ENCODE measurements around the gene TRIM66.

The TRIM66 gene

DNA sequence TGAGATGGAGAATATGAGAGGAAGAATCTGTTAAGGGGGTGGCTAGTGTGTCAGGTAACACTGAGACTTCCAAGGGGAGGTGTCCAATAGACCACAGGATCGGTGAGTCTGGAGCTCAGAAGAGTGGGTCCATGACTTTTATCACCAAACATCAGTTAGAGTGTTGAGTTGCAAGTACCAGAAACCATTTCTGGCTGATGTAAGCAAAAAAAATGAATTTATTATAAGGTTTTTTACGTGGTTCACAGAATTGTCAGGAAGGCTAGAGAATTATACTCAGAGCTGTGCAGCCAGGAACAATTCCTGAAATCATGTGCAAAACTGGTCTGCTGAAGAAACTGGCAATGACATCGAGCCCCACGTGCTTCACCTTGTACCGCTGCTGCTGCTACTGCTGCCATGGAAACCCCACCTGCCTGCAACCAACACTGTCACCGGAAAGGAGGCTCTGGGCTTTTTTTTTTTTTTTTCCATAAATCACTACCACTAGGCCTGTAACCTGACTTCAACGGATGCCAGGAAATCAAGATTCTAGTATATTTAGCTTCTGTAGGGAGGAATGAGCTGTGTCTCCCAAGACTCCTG is 71.8 kb downstream of the TRIM66 start:
- no peak overlapping the region for H3K14ac ChIP-seq (ENCODE audit: low read length)
- no peak overlapping the region for H2AK5ac ChIP-seq (ENCODE audit: low read length)
- H2BK120ac ChIP-seq (ENCODE audit: insufficient read depth, low read length, poor library complexity): no peak overlapping the region
- H3K9me3 ChIP-seq (ENCODE audit: insufficient read depth, low read depth, low read length): no peaks in the 10 kb centered on the region
- no peak overlapping the region for H4K91ac ChIP-seq (ENCODE audit: low read depth, low read length)
- no peaks in the 10 kb centered on the region for H3K27me3 ChIP-seq (ENCODE audit: insufficient read depth, low read length)
- no peak overlapping the region for H4K8ac ChIP-seq (ENCODE audit: low read depth, low read length)
- H3K23ac ChIP-seq (ENCODE audit: low read length): no peak overlapping the region
- H2AFZ ChIP-seq (ENCODE audit: insufficient read depth, low read length, poor library complexity): no peak overlapping the region
- H3K4ac ChIP-seq (ENCODE audit: low read depth, low read length): no peak overlapping the region
- DNase-seq: no peak
- H3K79me2 ChIP-seq (ENCODE audit: control insufficient read depth, insufficient read depth, low read length, poor library complexity): no peaks in the 10 kb centered on the region
- H2BK5ac ChIP-seq (ENCODE audit: low read depth, low read length, poor library complexity): no peak overlapping the region
- no peak overlapping the region for H3K4me2 ChIP-seq (ENCODE audit: low read length)
- no peak overlapping the region for H3K27ac ChIP-seq (ENCODE audit: low read depth, low read length)
- no peak overlapping the region for H4K12ac ChIP-seq (ENCODE audit: low read depth, low read length)
- H3K9ac ChIP-seq (ENCODE audit: low read length): no peak overlapping the region
- no peak overlapping the region for H2BK12ac ChIP-seq (ENCODE audit: low read length)
- peaks cover 6 to 7% of the 10 kb centered on the region in 2 experiments for H3K4me1 ChIP-seq (ENCODE audit: control insufficient read depth in 1 of 2, insufficient read depth in 2 of 2, low read length in 2 of 2)
- H3K4me3 ChIP-seq (ENCODE audit: low read depth, low read length): no peak overlapping the region
- H3K79me1 ChIP-seq (ENCODE audit: low read length): no peaks in the 10 kb centered on the region
- no peak overlapping the region for H3K18ac ChIP-seq (ENCODE audit: low read length)
- H3K36me3 ChIP-seq (ENCODE audit: control insufficient read depth in 1 of 2, insufficient read depth in 2 of 2, low read length in 2 of 2): no peaks in the 10 kb centered on the region
- no CpG with 5 or more reads among the region's 7 CpGs for WGBS (ENCODE audit: extremely low coverage, insufficient coverage, insufficient read length)

DNA sequence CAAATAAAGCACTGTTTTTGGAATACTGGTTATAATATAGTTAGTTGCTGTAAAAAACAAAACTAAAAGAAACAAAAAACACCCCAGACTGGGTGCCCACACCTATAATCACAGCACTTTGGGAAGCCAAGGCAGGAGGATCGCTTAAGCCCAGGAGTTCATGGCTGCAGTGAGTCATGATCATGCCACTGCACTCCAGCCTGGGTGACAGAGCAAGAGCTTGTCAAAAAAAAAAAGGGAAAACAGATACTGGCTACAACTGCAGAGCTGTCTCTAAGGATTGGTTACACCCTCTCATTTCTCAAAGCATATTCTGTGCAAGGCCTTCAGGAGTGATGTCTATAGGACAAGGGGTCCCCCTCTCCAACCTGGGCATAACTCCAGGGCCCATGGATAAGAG is 73.8 kb downstream of the TRIM66 start:
- no CpG with 5 or more reads among the region's 1 CpG for WGBS (ENCODE audit: extremely low coverage, insufficient coverage, insufficient read length)
- Histone ChIP-seq H2AFZ (ENCODE audit: insufficient read depth, low read length, poor library complexity) (no peak overlapping the region), H3K36me3 (ENCODE audit: control insufficient read depth in 1 of 2, insufficient read depth in 2 of 2, low read length in 2 of 2) (no peaks in the 10 kb centered on the region), H3K4me3 (ENCODE audit: low read depth, low read length) (no peak overlapping the region), H3K4me1 (ENCODE audit: control insufficient read depth in 1 of 2, insufficient read depth in 2 of 2, low read length in 2 of 2) (peaks cover 6 to 7% of the 10 kb centered on the region in 2 experiments), H2BK120ac (ENCODE audit: insufficient read depth, low read length, poor library complexity) (no peak overlapping the region), H4K12ac (ENCODE audit: low read depth, low read length) (no peak overlapping the region), H3K27me3 (ENCODE audit: insufficient read depth, low read length) (no peaks in the 10 kb centered on the region), H2BK12ac (ENCODE audit: low read length) (no peak overlapping the region), H4K91ac (ENCODE audit: low read depth, low read length) (no peak overlapping the region), H3K4ac (ENCODE audit: low read depth, low read length) (no peak overlapping the region), H4K8ac (ENCODE audit: low read depth, low read length) (no peak overlapping the region), H3K14ac (ENCODE audit: low read length) (no peak overlapping the region), H3K27ac (ENCODE audit: low read depth, low read length) (no peak overlapping the region), H3K79me2 (ENCODE audit: control insufficient read depth, insufficient read depth, low read length, poor library complexity) (no peaks in the 10 kb centered on the region), H3K79me1 (ENCODE audit: low read length) (no peaks in the 10 kb centered on the region), H3K23ac (ENCODE audit: low read length) (no peak overlapping the region), H3K18ac (ENCODE audit: low read length) (no peak overlapping the region), H2AK5ac (ENCODE audit: low read length) (no peak overlapping the region), H3K9me3 (ENCODE audit: insufficient read depth, low read depth, low read length) (no peaks in the 10 kb centered on the region), H2BK5ac (ENCODE audit: low read depth, low read length, poor library complexity) (no peak overlapping the region), H3K4me2 (ENCODE audit: low read length) (no peak overlapping the region), H3K9ac (ENCODE audit: low read length) (no peak overlapping the region)
- no peak for DNase-seq

DNA sequence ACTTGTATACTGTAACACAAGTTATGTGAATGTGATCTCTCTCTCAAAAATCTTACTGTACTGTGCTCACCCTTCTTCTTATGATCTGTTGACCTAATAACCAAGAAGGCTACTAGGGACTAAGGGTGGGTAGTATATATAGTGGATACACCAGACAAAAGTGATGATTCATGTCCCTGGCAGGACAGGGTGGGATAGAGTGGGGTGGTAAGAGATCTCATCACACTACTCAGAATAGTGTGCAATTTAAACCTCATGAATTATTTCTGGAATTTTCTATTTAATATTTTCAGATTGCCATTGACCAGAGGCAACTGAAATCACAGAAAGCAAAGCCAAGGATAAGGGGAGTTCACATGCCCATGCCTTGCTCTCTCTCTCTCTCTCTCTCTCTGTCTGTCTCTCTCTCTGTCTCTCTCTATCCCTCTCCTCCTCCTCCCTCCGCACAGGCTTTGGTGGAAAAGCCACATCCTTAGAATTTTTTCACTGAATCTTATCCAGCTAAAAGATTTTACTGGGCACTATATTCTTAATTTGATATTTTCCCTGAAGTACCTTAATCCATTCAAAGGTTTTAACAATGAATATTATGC is 76.4 kb downstream of the TRIM66 start:
- WGBS (ENCODE audit: extremely low coverage, insufficient coverage, insufficient read length): no CpG with 5 or more reads among the region's 1 CpG
- H3K79me2 ChIP-seq (ENCODE audit: control insufficient read depth, insufficient read depth, low read length, poor library complexity): no peaks in the 10 kb centered on the region
- H3K36me3 ChIP-seq (ENCODE audit: control insufficient read depth in 1 of 2, insufficient read depth in 2 of 2, low read length in 2 of 2): no peaks in the 10 kb centered on the region
- H2BK5ac ChIP-seq (ENCODE audit: low read depth, low read length, poor library complexity): no peak overlapping the region
- H3K14ac ChIP-seq (ENCODE audit: low read length): no peak overlapping the region
- no peak for DNase-seq
- no peak overlapping the region for H3K4me3 ChIP-seq (ENCODE audit: low read depth, low read length)
- H4K8ac ChIP-seq (ENCODE audit: low read depth, low read length): no peak overlapping the region
- no peak overlapping the region for H3K18ac ChIP-seq (ENCODE audit: low read length)
- H4K12ac ChIP-seq (ENCODE audit: low read depth, low read length): no peak overlapping the region
- H4K91ac ChIP-seq (ENCODE audit: low read depth, low read length): no peak overlapping the region
- H2BK12ac ChIP-seq (ENCODE audit: low read length): no peak overlapping the region
- H3K27ac ChIP-seq (ENCODE audit: low read depth, low read length): no peak overlapping the region
- H2AK5ac ChIP-seq (ENCODE audit: low read length): no peak overlapping the region
- H3K4ac ChIP-seq (ENCODE audit: low read depth, low read length): no peak overlapping the region
- H3K79me1 ChIP-seq (ENCODE audit: low read length): no peaks in the 10 kb centered on the region
- no peak overlapping the region for H3K23ac ChIP-seq (ENCODE audit: low read length)
- no peaks in the 10 kb centered on the region for H3K9me3 ChIP-seq (ENCODE audit: insufficient read depth, low read depth, low read length)
- no peak overlapping the region for H3K9ac ChIP-seq (ENCODE audit: low read length)
- no peaks in the 10 kb centered on the region for H3K4me1 ChIP-seq (ENCODE audit: control insufficient read depth in 1 of 2, insufficient read depth in 2 of 2, low read length in 2 of 2)
- H2BK120ac ChIP-seq (ENCODE audit: insufficient read depth, low read length, poor library complexity): no peak overlapping the region
- no peak overlapping the region for H3K4me2 ChIP-seq (ENCODE audit: low read length)
- H3K27me3 ChIP-seq (ENCODE audit: insufficient read depth, low read length): no peaks in the 10 kb centered on the region
- no peak overlapping the region for H2AFZ ChIP-seq (ENCODE audit: insufficient read depth, low read length, poor library complexity)

DNA sequence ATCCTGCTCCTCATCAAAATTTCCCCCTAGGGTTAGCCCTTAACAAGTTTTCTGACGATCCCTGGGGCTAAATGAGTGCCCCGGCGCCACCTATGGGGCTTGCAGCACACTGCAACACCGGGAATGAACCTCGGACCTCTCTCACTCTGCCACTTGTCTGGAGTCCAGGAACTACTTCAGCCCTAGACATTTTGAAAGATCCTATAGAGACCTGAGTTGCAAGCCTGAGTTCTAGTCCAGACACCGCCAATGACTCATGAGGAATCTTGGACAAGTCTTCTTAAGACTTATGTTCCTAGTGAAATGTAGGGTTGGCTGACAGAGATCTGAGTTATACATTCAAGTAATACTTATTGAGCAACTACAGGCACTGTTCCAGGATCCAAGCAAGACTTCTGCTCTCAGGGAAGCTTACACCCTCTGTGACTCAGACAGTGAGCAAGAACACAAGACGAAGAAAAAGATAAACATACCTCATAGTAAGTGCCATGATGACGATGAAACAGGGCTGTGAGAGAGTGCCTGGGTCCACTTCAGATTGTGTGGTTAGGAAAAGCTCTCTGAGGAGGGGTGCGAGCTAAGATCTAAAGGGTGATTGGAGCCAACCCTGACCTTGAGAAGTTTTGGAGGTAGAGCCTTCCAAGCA is 78.3 kb downstream of the TRIM66 start:
- Histone ChIP-seq H3K9me3 (ENCODE audit: insufficient read depth, low read depth, low read length) (no peaks in the 10 kb centered on the region), H4K91ac (ENCODE audit: low read depth, low read length) (no peak overlapping the region), H2BK120ac (ENCODE audit: insufficient read depth, low read length, poor library complexity) (no peak overlapping the region), H2BK12ac (ENCODE audit: low read length) (no peak overlapping the region), H2BK5ac (ENCODE audit: low read depth, low read length, poor library complexity) (no peak overlapping the region), H3K9ac (ENCODE audit: low read length) (no peak overlapping the region), H3K27me3 (ENCODE audit: insufficient read depth, low read length) (no peaks in the 10 kb centered on the region), H3K14ac (ENCODE audit: low read length) (no peak overlapping the region), H3K36me3 (ENCODE audit: control insufficient read depth in 1 of 2, insufficient read depth in 2 of 2, low read length in 2 of 2) (no peaks in the 10 kb centered on the region), H3K79me2 (ENCODE audit: control insufficient read depth, insufficient read depth, low read length, poor library complexity) (no peaks in the 10 kb centered on the region), H4K12ac (ENCODE audit: low read depth, low read length) (no peak overlapping the region), H3K4me2 (ENCODE audit: low read length) (no peak overlapping the region), H3K23ac (ENCODE audit: low read length) (no peak overlapping the region), H2AFZ (ENCODE audit: insufficient read depth, low read length, poor library complexity) (no peak overlapping the region), H3K4me3 (ENCODE audit: low read depth, low read length) (no peak overlapping the region), H4K8ac (ENCODE audit: low read depth, low read length) (no peak overlapping the region), H3K4ac (ENCODE audit: low read depth, low read length) (no peak overlapping the region), H2AK5ac (ENCODE audit: low read length) (no peak overlapping the region), H3K18ac (ENCODE audit: low read length) (no peak overlapping the region), H3K27ac (ENCODE audit: low read depth, low read length) (no peak overlapping the region), H3K4me1 (ENCODE audit: control insufficient read depth in 1 of 2, insufficient read depth in 2 of 2, low read length in 2 of 2) (no peaks in the 10 kb centered on the region), H3K79me1 (ENCODE audit: low read length) (no peaks in the 10 kb centered on the region)
- WGBS (ENCODE audit: extremely low coverage, insufficient coverage, insufficient read length): no CpG with 5 or more reads among the region's 9 CpGs
- peak; percentile 88 to 97 for DNase-seq

All from trophoblast cell (in vitro differentiated cells and primary cell).